ENCODE measurements around the gene IDE. TPM values are rescaled to one million over a fixed set of nuclear protein-coding genes. Genes with fewer than 3 reads are reported as not detected.
"Not testable (repeated sequence)": the region's sequence is repeated elsewhere in the genome, so short reads cannot be mapped to it uniquely, and the experiment has no call there.

The IDE gene
- total RNA-seq, 2 donors from 2014 or later = 39.0 to 44.8 TPM

DNA sequence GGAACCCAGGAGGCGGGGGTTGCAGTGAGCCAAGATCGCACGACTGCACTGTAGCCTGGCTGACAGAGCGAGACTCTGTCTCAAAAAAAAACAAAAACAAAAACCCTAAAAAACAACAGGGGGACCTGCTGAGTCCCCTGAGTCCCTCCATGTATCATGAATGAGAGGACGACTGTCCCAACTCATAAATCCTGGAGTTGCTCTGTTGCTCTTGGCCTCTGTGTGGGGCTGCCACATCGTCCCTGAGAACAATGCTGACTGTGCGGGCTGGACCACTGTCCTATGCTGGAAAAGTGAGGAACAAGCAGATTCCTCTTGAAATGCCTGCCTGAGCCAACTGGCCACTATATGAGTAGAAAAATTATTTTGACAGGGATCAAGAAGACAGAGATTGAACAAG, 122.5 kb downstream of the IDE start:
- Histone ChIP-seq H3K9me3 (no peaks in the 10 kb centered on the region), H3K4me1 (no peaks in the 10 kb centered on the region), H3K36me3 (no peaks in the 10 kb centered on the region), H3K9ac (ENCODE audit: low read depth in 2 of 2, low read length in 2 of 2) (no peak overlapping the region), H3K27me3 (no peaks in the 10 kb centered on the region), H3K27ac (no peak overlapping the region), H3K4me3 (no peak overlapping the region)
- no peak for DNase-seq
- TF ChIP-seq, protein P1, sequence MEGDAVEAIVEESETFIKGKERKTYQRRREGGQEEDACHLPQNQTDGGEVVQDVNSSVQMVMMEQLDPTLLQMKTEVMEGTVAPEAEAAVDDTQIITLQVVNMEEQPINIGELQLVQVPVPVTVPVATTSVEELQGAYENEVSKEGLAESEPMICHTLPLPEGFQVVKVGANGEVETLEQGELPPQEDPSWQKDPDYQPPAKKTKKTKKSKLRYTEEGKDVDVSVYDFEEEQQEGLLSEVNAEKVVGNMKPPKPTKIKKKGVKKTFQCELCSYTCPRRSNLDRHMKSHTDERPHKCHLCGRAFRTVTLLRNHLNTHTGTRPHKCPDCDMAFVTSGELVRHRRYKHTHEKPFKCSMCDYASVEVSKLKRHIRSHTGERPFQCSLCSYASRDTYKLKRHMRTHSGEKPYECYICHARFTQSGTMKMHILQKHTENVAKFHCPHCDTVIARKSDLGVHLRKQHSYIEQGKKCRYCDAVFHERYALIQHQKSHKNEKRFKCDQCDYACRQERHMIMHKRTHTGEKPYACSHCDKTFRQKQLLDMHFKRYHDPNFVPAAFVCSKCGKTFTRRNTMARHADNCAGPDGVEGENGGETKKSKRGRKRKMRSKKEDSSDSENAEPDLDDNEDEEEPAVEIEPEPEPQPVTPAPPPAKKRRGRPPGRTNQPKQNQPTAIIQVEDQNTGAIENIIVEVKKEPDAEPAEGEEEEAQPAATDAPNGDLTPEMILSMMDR (IDR thresholded peaks at IDR 0.05) = no peak
- intact Hi-C loops (cut with DNase I) = no loop called here

DNA sequence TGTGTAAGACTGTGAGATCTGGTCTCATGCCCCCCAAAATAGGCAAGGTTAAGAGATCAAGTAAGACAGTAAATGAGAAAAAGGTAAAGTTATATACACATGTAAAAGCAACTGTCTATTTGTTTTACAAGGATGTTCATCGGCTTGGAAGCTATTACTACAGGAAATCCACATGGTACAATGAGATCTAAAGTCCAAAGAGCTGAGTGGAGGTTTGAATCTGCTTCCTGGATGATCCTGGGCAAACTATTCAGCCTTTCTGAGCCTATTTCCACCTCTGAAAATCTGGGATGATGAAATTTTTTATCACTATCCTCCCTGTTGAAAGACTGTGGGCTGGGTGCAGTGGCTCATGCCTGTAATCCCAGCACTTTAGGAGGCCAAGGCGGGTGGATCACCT, 123.0 kb downstream of the IDE start:
- DNase-seq = no peak
- intact Hi-C loops (cut with DNase I) = no loop called here
- TF ChIP-seq, protein P1 (IDR thresholded peaks at IDR 0.05) = no peak

DNA sequence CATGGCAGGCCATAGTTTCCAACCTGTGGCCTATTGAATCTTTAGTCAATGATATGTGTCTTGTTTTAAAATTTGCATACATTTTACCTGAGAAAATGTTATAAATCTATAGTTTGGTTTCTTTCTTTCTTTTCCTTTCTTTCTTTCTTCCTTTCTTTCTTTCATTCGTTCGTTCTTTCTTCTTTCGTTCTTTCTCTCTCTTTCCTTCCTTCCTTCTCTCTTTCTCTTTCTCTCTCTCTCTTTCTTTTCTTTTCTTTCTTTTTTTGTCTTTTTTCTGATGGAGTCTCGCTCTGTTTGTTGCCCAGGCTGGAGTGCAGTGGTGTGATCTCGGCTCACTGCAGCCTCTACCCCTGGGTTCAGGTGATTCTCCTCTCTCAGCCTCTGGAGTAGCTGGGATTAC, 133.3 kb downstream of the IDE start:
- H3K4me1 ChIP-seq = no peaks in the 10 kb centered on the region
- TF ChIP-seq, protein P1 (IDR thresholded peaks at IDR 0.05) = no peak
- no peak overlapping the region for H3K9ac ChIP-seq (ENCODE audit: low read depth in 2 of 2, low read length in 2 of 2)
- H3K36me3 ChIP-seq = no peaks in the 10 kb centered on the region
- no peaks in the 10 kb centered on the region for H3K9me3 ChIP-seq
- intact Hi-C loops (cut with DNase I) = no loop called here
- DNase-seq = no peak
- no peak overlapping the region for H3K27ac ChIP-seq
- no peaks in the 10 kb centered on the region for H3K27me3 ChIP-seq
- H3K4me3 ChIP-seq = no peak overlapping the region

More for the DNA sequence above, 123.0 kb downstream of the IDE start:
- Histone ChIP-seq H3K4me1 (no peaks in the 10 kb centered on the region), H3K27ac (no peak overlapping the region), H3K9ac (ENCODE audit: low read depth in 2 of 2, low read length in 2 of 2) (no peak overlapping the region), H3K4me3 (no peak overlapping the region), H3K27me3 (no peaks in the 10 kb centered on the region), H3K9me3 (no peaks in the 10 kb centered on the region), H3K36me3 (no peaks in the 10 kb centered on the region)

DNA sequence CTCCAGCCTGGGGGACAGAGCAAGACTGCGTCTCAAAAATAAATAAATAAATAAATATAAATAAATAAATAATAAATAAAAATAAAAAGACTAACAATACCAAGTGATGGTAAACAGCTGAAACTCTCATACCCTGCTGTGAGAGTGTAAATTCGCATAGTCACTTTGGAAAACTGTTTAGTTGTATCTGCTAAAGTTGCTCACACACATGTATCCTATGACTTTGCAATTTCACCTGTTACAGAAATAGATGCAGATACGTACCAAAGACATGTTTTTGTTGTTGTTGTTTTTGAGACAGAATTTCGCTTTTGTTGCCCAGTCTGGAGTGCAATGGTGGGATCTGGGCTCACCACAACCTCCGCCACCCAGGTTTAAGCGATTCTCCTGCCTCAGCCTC, 135.7 kb downstream of the IDE start:
- Histone ChIP-seq H3K27me3 (no peaks in the 10 kb centered on the region), H3K9ac (ENCODE audit: low read depth in 2 of 2, low read length in 2 of 2) (no peak overlapping the region), H3K27ac (no peak overlapping the region), H3K4me3 (no peak overlapping the region), H3K4me1 (no peaks in the 10 kb centered on the region), H3K9me3 (no peaks in the 10 kb centered on the region), H3K36me3 (no peaks in the 10 kb centered on the region)
- intact Hi-C loops (cut with DNase I) = no loop called here
- DNase-seq = no peak
- TF ChIP-seq, protein P1 (IDR thresholded peaks at IDR 0.05) = no peak

DNA sequence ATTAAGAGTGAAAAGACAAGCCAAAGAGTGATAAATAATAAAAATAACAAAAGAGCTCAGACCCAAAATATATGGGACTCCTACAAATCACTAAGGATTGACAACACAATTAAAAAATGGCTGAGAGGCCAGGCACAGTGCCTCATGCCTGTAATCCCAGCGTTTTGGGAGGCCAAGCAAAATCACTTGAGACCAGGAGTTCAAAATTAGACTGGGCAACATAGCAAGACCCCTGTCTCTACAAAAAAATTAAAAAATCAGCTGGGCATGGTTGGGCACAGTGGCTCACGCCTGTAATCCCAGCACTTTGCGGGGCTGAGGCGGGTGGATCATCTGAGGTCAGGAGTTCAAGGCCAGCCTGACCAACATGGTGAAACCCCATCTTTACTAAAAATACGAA, 137.3 kb downstream of the IDE start:
- TF ChIP-seq, protein P1 (IDR thresholded peaks at IDR 0.05) = no peak
- Histone ChIP-seq H3K9me3 (no peaks in the 10 kb centered on the region), H3K27me3 (no peaks in the 10 kb centered on the region), H3K4me3 (no peak overlapping the region), H3K27ac (no peak overlapping the region), H3K9ac (ENCODE audit: low read depth in 2 of 2, low read length in 2 of 2) (no peak overlapping the region), H3K4me1 (no peaks in the 10 kb centered on the region), H3K36me3 (no peaks in the 10 kb centered on the region)
- DNase-seq = no peak
- intact Hi-C loops (cut with DNase I) = no loop called here

DNA sequence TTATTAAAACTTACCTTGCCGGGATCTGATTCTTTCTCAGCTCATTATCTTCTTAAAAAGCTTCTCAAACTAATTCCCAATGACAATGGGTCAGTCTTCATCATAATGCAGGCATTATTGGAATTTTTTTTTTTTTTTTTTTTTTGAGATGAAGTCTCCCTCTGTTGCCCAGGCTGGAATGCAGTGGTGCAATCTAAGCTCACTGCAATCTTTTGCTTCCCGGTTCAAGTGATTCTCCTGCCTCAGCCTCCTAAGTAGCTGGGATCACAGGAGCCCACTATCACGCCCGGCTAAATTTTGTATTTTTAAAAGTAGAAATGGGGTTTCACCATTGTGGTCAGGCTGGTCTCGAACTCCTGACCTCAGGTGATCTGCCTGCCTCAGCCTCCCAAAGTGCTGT, 137.8 kb downstream of the IDE start:
- H3K9ac ChIP-seq (ENCODE audit: low read depth in 2 of 2, low read length in 2 of 2); H3K9me3 ChIP-seq; DNase-seq; H3K27ac ChIP-seq; H3K4me1 ChIP-seq; H3K4me3 ChIP-seq; intact Hi-C loops (cut with DNase I); H3K36me3 ChIP-seq; H3K27me3 ChIP-seq: not testable (repeated sequence)

Data from colonic mucosa (tissue), 4 donors.